ENCODE data around the gene MKLN1.
"Not testable (repeated sequence)": the region's sequence is repeated elsewhere in the genome, so short reads cannot be mapped to it uniquely, and the experiment has no call there.

The MKLN1 gene

GRCh38 chr7:131503639-131504038, 176.0 kb downstream of the MKLN1 start:
- DNase-seq: no peak

GRCh38 chr7:131504157-131504899, 176.7 kb downstream of the MKLN1 start:
- DNase-seq: no peak

- DNase-seq: not testable (repeated sequence)
Observed at GRCh38 chr7:131505037-131505620, 177.5 kb downstream of the MKLN1 start.

- DNase-seq: no peak
Observed at GRCh38 chr7:131505636-131506557, 178.2 kb downstream of the MKLN1 start.

GRCh38 chr7:131506597-131506996, 178.9 kb downstream of the MKLN1 start:
- no peak for DNase-seq

GRCh38 chr7:131507592-131508331, 180.1 kb downstream of the MKLN1 start:
- DNase-seq: peak; percentile 66

- DNase-seq: no peak
Observed at GRCh38 chr7:131508754-131509486, 181.2 kb downstream of the MKLN1 start.

- DNase-seq: no peak
Observed at GRCh38 chr7:131509781-131510180, 182.1 kb downstream of the MKLN1 start.

- DNase-seq: no peak
Observed at GRCh38 chr7:131511071-131511470, 183.4 kb downstream of the MKLN1 start.

GRCh38 chr7:131511774-131512535, 184.3 kb downstream of the MKLN1 start:
- DNase-seq: no peak

GRCh38 chr7:131513245-131514061, 185.8 kb downstream of the MKLN1 start:
- peak; percentile 62 for DNase-seq

GRCh38 chr7:131515471-131515870, 187.8 kb downstream of the MKLN1 start:
- DNase-seq: not testable (repeated sequence)

GRCh38 chr7:131517218-131517923, 189.7 kb downstream of the MKLN1 start:
- DNase-seq: no peak

GRCh38 chr7:131518626-131519025, 190.9 kb downstream of the MKLN1 start:
- no peak for DNase-seq

- no peak for DNase-seq
Observed at GRCh38 chr7:131521651-131522163, 194.0 kb downstream of the MKLN1 start.

- DNase-seq: no peak
Observed at GRCh38 chr7:131522325-131522930, 194.8 kb downstream of the MKLN1 start.

- no peak for DNase-seq
Observed at GRCh38 chr7:131524115-131524514, 196.4 kb downstream of the MKLN1 start.

GRCh38 chr7:131524703-131525102, 197.0 kb downstream of the MKLN1 start:
- DNase-seq: no peak

GRCh38 chr7:131525820-131526219, 198.1 kb downstream of the MKLN1 start:
- DNase-seq: no peak

Data from activated effector memory CD4-positive, alpha-beta T cell treated with Interleukin-2 at 50 U/mL for 16 hours (primary cell).